ENCODE results near the gene GNG12. TPM values are rescaled to one million over a fixed set of nuclear protein-coding genes. Genes with fewer than 3 reads are reported as not detected.

Gene GNG12
- total and polyA plus RNA-seq, 2 donors (not counting 3 experiments of a cell fraction or from before 2014, with no cell fraction given) = 107 to 152 TPM

DNA sequence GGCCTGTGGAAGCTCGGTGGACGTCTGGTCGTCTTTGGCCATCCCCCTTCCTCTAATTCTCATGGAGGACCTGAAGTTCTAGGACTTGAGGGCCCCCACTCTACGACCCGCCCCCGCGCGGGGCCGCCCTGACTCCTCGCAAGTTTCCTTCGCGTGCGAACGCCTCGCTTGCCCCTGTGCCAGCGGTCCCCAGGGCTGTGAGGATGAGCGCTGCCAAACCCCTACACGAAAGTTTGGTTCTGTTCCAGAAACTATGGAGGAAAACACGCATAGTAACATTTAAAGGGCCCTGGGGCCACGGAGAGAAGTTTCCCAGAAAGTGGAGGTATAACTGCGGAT, 304 bp upstream of the GNG12 start:
- H3K36me3 ChIP-seq (ENCODE audit: control insufficient read depth in 2 of 2, extremely low read depth in 1 of 2, insufficient read depth in 2 of 2, low read length in 2 of 2) = no peaks in the 10 kb centered on the region
- TF ChIP-seq JUN (IDR thresholded peaks at IDR 0.05; ENCODE audit: borderline replicate concordance, insufficient read depth, insufficient read length, low read depth) (no peak), MYC (IDR thresholded peaks at IDR 0.05; ENCODE audit: low read depth, low read length) (no peak), POLR2A (IDR thresholded peaks at IDR 0.05; ENCODE audit: low read depth, low read length) (no peak), POLR2AphosphoS5 (IDR thresholded peaks at IDR 0.05; ENCODE audit: insufficient read depth, low read depth, low read length) (no peak), MAX (IDR thresholded peaks at IDR 0.05; ENCODE audit: insufficient read depth, insufficient read length) (no peak), EZH2 (IDR thresholded peaks at IDR 0.05; ENCODE audit: borderline replicate concordance, low read depth, low read length, severe bottlenecking) (no peak)
- dilution Hi-C loops (cut with MboI; ENCODE audit: extremely low pct_ligation_motif_present, low sequenced_read_pairs) (no loop called here), intact Hi-C loops (cut with micrococcal nuclease) (loop anchor here (1.0 to 5.0 kb wide), 5 partner anchors 14 to 1566 kb away; partner anchors contain the start of gene GADD45A)
- peak overlapping the region; percentile 90 for H3K27ac ChIP-seq (ENCODE audit: insufficient read depth, low read depth, low read length)
- peaks cover 34% of the 10 kb centered on the region for H3K79me2 ChIP-seq (ENCODE audit: control insufficient read depth, insufficient read depth, low read length)
- no peaks in the 10 kb centered on the region for H3K9me1 ChIP-seq (replicated peaks; ENCODE audit: control insufficient read depth, extremely low read depth, insufficient read depth, low read length)
- POLR2A ChIA-PET = no interaction called here
- no peaks in the 10 kb centered on the region for H4K20me1 ChIP-seq (replicated peaks; ENCODE audit: control insufficient read depth, extremely low read depth, insufficient read depth, low read length)
- H3K4me1 ChIP-seq (ENCODE audit: control insufficient read depth, extremely low read depth, insufficient read depth, low read length) = peaks cover 35% of the 10 kb centered on the region
- peak overlapping the region; percentile 97 for H3K9ac ChIP-seq (replicated peaks; ENCODE audit: extremely low read depth, insufficient read depth, low read length)
- FAIRE-seq (no peak), DNase-seq (ENCODE audit: low read depth, low spot score) (no peak)
- no TSS peak for BruUV-seq (replicated peaks)
- no peaks in the 10 kb centered on the region for H3K9me3 ChIP-seq (replicated peaks; ENCODE audit: control insufficient read depth, insufficient read depth, low read length)
- CTCF ChIA-PET = interaction anchor here (0.9 to 3.5 kb wide), 2 partner anchors 14 to 63 kb away, joined by 3 to 20 read pairs; no protein-coding TSS in a partner anchor
- peak overlapping the region; percentile 76 for H3K4me2 ChIP-seq (ENCODE audit: insufficient read depth, low read length)
- H2AFZ ChIP-seq (ENCODE audit: low read depth, low read length) = peak overlapping the region; percentile 81
- H3K4me3 ChIP-seq (replicated peaks in 1 of 3; ENCODE audit: insufficient read depth in 1 of 3, low read depth in 1 of 3, low read length in 3 of 3) = peak overlapping the region; percentile 55 to 86 (median 55)
- no peaks in the 10 kb centered on the region for H3K27me3 ChIP-seq (ENCODE audit: control insufficient read depth in 2 of 2, insufficient read depth in 2 of 2, low read length in 2 of 2)

DNA sequence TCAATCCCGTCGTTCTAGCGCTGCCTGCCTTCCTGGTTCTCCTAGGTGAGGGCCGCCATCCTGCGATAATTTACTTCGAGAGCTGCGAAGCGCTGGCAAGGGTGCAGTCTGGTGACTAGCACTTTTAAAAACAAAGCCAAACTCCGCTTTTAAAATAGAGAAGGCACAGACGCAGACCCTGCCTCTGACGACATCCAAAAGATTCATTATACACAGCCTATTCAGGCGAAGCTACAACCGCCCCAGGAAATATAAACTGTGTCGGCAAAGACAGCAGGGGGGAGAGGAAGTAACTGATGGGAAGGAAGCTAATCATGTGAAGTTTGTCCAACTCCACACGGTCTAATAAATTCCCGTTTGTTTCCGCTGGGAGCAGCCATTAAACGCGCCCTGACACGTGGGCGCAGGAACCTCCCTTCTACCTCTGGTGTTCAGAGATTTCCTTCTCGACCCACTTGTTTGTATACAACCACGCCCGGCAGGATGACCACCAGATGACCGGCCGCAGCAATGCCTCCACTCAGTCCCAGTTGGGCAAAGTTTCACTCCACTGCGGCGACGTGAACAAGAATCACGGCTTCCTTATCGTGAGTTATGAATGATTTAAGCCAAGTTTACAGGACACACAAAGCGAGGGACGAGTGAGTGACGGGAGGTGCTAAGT, 1.3 kb downstream of the GNG12 start:
- DNase-seq (ENCODE audit: low read depth, low spot score) (peak; percentile 81), FAIRE-seq (peak; percentile 70)
- H3K79me2 ChIP-seq (ENCODE audit: control insufficient read depth, insufficient read depth, low read length) = peaks cover 48% of the 10 kb centered on the region
- H3K4me1 ChIP-seq (ENCODE audit: control insufficient read depth, extremely low read depth, insufficient read depth, low read length) = peaks cover 25% of the 10 kb centered on the region
- no peak overlapping the region for H2AFZ ChIP-seq (ENCODE audit: low read depth, low read length)
- TF ChIP-seq GATA2 (IDR thresholded peaks at IDR 0.05; ENCODE audit: insufficient read depth, insufficient read length, low read depth, low read length) = peak; percentile 35
- TF ChIP-seq FOS (IDR thresholded peaks at IDR 0.05; ENCODE audit: borderline replicate concordance, insufficient read depth, low read length) = no peak
- TF ChIP-seq MAX (IDR thresholded peaks at IDR 0.05; ENCODE audit: insufficient read depth, insufficient read length) = peak; percentile 93
- TF ChIP-seq EZH2 (IDR thresholded peaks at IDR 0.05; ENCODE audit: borderline replicate concordance, low read depth, low read length, severe bottlenecking) = no peak
- peak; percentile 85 for TF ChIP-seq POLR2AphosphoS5 (IDR thresholded peaks at IDR 0.05; ENCODE audit: insufficient read depth, low read depth, low read length)
- TF ChIP-seq, protein P1, sequence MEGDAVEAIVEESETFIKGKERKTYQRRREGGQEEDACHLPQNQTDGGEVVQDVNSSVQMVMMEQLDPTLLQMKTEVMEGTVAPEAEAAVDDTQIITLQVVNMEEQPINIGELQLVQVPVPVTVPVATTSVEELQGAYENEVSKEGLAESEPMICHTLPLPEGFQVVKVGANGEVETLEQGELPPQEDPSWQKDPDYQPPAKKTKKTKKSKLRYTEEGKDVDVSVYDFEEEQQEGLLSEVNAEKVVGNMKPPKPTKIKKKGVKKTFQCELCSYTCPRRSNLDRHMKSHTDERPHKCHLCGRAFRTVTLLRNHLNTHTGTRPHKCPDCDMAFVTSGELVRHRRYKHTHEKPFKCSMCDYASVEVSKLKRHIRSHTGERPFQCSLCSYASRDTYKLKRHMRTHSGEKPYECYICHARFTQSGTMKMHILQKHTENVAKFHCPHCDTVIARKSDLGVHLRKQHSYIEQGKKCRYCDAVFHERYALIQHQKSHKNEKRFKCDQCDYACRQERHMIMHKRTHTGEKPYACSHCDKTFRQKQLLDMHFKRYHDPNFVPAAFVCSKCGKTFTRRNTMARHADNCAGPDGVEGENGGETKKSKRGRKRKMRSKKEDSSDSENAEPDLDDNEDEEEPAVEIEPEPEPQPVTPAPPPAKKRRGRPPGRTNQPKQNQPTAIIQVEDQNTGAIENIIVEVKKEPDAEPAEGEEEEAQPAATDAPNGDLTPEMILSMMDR (IDR thresholded peaks at IDR 0.05; ENCODE audit: extremely low read depth in 1 of 2, insufficient read depth in 1 of 2, low read depth in 1 of 2, low read length in 2 of 2) = no peak
- peak; percentile 5 for TF ChIP-seq JUN (IDR thresholded peaks at IDR 0.05; ENCODE audit: borderline replicate concordance, insufficient read depth, insufficient read length, low read depth)
- TF ChIP-seq MYC (IDR thresholded peaks at IDR 0.05; ENCODE audit: low read depth, low read length) = peak; percentile 87
- TF ChIP-seq POLR2A (IDR thresholded peaks at IDR 0.05; ENCODE audit: low read depth, low read length) = peak; percentile 75
- ChIA-PET CTCF (interaction anchor here (0.6 to 5.3 kb wide), 20 partner anchors 10 to 514 kb away, joined by 3 to 63 read pairs (median 4); no protein-coding TSS in a partner anchor), POLR2A (interaction anchor here (0.5 to 2.0 kb wide), 10 partner anchors 9 to 390 kb away, joined by 3 to 15 read pairs (median 4); no protein-coding TSS in a partner anchor)
- H3K9me1 ChIP-seq (replicated peaks; ENCODE audit: control insufficient read depth, extremely low read depth, insufficient read depth, low read length) = no peaks in the 10 kb centered on the region
- no peaks in the 10 kb centered on the region for H3K9me3 ChIP-seq (replicated peaks; ENCODE audit: control insufficient read depth, insufficient read depth, low read length)
- H3K9ac ChIP-seq (replicated peaks; ENCODE audit: extremely low read depth, insufficient read depth, low read length) = peak overlapping the region; percentile 97
- intact Hi-C loops (cut with micrococcal nuclease) (loop anchor here (1.0 to 5.0 kb wide), 10 partner anchors 8 to 1565 kb away; partner anchors contain the start of gene GADD45A), dilution Hi-C loops (cut with MboI; ENCODE audit: extremely low pct_ligation_motif_present, low sequenced_read_pairs) (no loop called here)
- H3K27me3 ChIP-seq (ENCODE audit: control insufficient read depth in 2 of 2, insufficient read depth in 2 of 2, low read length in 2 of 2) = no peaks in the 10 kb centered on the region
- peaks cover 4% of the 10 kb centered on the region in 2 experiments for H3K36me3 ChIP-seq (ENCODE audit: control insufficient read depth in 2 of 2, extremely low read depth in 1 of 2, insufficient read depth in 2 of 2, low read length in 2 of 2)
- H3K4me3 ChIP-seq (replicated peaks in 1 of 3; ENCODE audit: insufficient read depth in 1 of 3, low read depth in 1 of 3, low read length in 3 of 3) = peak overlapping the region; percentile 55 to 86 (median 55)
- peak overlapping the region; percentile 90 for H3K27ac ChIP-seq (ENCODE audit: insufficient read depth, low read depth, low read length)
- H4K20me1 ChIP-seq (replicated peaks; ENCODE audit: control insufficient read depth, extremely low read depth, insufficient read depth, low read length) = no peaks in the 10 kb centered on the region
- peak overlapping the region; percentile 98 for H3K4me2 ChIP-seq (ENCODE audit: insufficient read depth, low read length)
- TSS peak; percentile 57 for BruUV-seq (replicated peaks)
